Astrocyte (in vitro differentiated cells and primary cell): Measurements from ENCODE around the gene TIAM2.

Experiments
- CTCF ChIP-seq: IDR thresholded peaks from 2 replicates; pipeline ENCODE4 v1.5.1; 2011; ENCODE audit warnings: low read depth, mild to moderate bottlenecking, inconsistent platforms, low read length, moderate library complexity; ENCODE audit not compliant: insufficient read depth
- EZH2 ChIP-seq: IDR thresholded peaks from 2 replicates; pipeline ENCODE4 v1.6.1; 2012; ENCODE audit warnings: mild to moderate bottlenecking, low read length, inconsistent platforms; ENCODE audit not compliant: insufficient read depth

GRCh38 chr6:155100591-155100990 is 105.5 kb downstream of the TIAM2 start:
- TF ChIP-seq CTCF: no peak
- TF ChIP-seq EZH2: no peak
